ENCODE data around the gene GRID1.
A peak's percentile ranks its signal among the peaks of the same experiment; 100 is the strongest.

The GRID1 gene

DNA sequence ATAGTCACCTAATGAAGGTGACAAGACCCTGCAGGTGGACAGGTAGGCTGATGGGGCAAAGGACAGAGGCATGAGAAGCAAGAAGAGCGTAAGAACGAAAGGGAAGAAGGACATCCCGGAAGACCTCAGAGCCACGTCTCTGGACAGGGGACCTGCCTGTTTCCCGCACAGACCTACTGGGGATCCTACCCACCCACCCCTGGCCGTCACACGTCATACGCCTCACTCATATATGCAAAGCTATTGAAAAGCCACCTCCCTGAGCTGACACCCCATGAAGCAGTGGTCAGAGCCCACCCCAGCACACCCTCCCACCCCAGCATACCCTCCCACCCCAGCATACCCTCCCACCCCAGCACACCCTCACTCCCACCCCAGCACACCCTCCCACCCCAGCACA lies 140.6 kb downstream of the GRID1 start:
- DNase-seq: no peak

DNA sequence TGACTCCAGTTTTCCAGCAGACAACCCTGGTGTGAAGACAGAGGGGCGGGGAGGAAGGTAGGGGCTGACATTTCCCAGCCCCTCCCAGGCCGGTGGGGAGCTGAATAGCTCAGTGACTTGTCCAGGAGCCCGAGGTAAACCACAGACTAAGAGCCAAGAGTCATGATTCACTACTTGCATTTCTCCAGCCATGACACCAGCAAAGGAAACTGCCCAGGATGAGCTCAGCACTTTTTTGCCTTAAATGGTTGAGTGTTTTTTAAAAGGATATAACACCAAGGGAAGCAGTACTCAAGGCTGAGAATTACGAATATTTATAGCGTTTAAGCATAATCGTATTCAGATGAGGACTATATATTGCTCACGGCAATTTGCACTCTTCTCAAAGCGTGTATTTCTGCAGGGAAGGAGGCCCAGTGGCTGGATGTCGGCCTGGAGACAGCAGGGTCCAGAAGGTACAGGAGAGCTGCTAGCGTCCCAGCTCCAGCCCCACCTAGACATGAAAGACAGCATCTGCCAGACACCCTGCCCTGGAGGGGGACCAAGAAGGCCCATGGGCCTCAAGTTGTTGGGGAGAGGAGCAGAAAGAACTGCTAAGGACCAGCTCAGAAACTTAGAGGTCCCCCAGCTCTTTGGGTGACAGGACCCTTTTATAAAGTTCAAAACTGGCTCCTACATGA lies 141.4 kb downstream of the GRID1 start:
- no peak for DNase-seq

- no peak for DNase-seq
These were observed 142.1 kb downstream of the GRID1 start for GRCh38 chr10:86224354-86225102.

DNA sequence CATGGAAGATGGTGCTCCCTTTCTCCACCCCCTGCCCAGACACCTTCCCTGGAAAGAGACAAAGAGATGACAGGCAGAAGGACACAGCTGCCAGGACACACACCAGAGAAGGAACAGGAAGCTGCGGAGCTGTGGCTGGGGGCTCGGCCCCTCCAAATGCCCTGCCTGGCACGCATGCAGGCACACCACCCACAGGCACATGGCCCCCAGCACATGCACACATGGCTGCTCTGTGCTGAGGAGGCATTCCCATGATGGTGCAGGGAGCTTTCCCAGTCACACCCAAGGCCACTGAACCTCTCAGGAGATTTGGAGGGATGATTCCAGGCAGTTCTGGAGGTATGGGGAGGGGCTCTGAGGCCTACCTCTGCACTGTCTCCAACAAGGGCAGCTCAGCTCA lies 143.3 kb downstream of the GRID1 start:
- DNase-seq: no peak

DNA sequence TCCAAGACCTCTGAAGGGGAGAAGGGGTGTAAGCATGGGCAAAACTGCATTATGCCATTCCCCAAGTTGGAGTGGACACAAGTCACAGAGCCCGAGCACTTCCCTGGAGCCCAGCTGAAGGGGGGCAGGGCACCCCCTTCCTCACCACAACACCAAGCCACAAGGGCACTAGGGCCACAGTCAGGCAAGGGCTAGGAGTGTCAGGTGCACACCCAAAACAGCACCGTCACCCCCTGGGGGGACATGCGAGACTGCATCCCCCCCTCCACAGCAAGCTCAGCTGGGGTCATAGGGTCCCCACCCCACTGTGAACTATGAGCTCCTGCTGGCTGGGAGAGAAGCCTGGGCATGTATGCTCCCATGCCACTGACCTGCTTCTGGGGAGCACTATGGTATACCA lies 143.9 kb downstream of the GRID1 start:
- DNase-seq: no peak

GRCh38 chr10:86222336-86222650 lies 144.3 kb downstream of the GRID1 start:
- DNase-seq: no peak

- no peak for DNase-seq
These were observed 144.9 kb downstream of the GRID1 start for GRCh38 chr10:86221442-86222335.

- DNase-seq: no peak
These were observed 146.0 kb downstream of the GRID1 start for GRCh38 chr10:86220626-86221025.

DNA sequence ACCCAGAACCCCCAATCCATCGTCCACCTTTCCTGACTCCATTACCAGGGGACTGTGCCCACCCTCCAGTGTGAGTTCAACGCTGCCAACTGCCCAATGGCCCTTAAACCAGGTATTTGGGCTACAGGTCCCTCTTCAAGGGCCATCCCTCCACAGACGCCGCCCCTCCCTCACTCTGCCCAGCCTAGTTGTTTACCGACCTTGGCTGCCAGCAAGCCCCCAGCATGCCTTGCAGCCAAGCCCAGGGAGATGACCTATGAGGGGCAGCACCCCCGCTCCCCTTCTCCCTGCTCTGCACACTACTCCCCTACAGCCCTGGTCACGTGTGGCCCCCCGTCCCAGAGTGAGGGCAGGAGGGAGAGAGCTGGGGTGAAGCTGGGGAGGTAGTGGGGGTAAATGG lies 147.3 kb downstream of the GRID1 start:
- DNase-seq: no peak

- DNase-seq: no peak
These were observed 147.8 kb downstream of the GRID1 start for GRCh38 chr10:86218842-86219241.

GRCh38 chr10:86218160-86218559 lies 148.4 kb downstream of the GRID1 start:
- DNase-seq: no peak

DNA sequence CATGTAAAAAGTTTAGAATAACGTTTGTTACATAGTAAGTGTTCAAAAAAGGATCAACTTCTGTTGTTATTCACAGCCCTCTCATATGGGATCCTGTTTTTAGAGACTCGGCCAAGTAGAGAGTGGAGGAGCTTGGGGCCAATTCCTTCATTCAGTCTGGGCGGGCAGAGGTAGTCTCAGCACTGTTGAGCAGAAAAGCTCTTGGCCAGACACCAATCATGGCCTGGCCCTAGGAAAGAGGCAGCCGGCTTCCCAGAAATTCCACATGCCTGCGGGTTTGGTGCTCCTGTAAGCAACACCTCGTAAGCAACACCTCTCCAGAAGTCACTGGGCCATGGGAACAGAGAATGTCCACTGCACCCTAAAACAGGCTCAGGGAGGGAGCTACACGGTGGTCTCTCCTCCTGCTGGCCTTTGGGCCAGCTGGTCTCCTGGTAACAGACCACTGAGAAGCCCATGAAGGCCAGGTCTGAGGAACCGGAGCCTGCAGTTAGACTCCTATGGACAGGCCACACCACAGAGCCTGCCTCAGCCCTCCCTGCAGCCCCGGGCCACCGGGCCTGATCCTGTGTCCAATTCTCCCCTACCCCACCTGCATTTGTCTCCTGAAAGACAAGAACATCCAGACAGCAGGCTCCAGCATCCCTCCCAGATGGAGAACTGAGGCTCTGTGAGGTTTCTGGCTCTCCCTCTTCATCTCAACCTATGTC lies 149.1 kb downstream of the GRID1 start:
- no peak for DNase-seq

DNA sequence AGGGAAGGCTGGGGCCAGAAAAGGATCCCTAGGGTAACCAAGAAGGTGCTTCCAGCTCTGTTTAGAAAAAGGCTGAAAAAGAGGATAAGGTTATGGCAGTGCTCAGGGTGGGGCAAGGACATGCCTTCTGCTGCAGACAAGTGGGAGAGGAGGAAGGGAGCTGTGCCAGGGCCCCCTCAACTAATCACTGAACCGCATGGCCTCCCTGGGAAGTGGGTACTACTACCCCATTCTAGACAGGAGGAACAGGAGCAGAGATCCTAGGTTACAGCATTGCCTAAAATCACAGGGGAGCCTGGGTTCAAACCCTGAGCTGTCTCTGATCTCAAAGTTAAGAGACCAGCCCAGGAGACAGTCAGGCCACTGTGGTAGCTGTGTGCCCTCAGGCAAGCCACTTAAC lies 149.7 kb downstream of the GRID1 start:
- no peak for DNase-seq

GRCh38 chr10:86215712-86216111 lies 150.9 kb downstream of the GRID1 start:
- DNase-seq: no peak

- no peak for DNase-seq
These were observed 151.5 kb downstream of the GRID1 start for GRCh38 chr10:86215046-86215445.

- DNase-seq: no peak
These were observed 153.4 kb downstream of the GRID1 start for GRCh38 chr10:86213148-86213547.

DNA sequence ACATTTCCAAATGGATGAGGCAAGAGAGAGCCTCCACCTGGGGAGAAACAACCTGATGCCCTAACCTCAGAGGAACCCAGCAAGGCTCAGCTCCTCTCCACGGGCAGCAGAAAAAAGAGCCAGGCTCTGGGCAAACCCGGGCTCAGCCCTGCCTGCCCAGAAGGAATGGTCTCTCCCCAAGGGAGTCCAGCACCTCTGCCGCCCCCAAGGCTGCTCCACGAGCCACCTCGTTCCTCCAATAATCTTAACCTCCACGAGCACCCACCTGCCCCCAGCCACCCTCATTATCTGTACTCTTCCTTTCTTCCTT lies 154.2 kb downstream of the GRID1 start:
- no peak for DNase-seq

DNA sequence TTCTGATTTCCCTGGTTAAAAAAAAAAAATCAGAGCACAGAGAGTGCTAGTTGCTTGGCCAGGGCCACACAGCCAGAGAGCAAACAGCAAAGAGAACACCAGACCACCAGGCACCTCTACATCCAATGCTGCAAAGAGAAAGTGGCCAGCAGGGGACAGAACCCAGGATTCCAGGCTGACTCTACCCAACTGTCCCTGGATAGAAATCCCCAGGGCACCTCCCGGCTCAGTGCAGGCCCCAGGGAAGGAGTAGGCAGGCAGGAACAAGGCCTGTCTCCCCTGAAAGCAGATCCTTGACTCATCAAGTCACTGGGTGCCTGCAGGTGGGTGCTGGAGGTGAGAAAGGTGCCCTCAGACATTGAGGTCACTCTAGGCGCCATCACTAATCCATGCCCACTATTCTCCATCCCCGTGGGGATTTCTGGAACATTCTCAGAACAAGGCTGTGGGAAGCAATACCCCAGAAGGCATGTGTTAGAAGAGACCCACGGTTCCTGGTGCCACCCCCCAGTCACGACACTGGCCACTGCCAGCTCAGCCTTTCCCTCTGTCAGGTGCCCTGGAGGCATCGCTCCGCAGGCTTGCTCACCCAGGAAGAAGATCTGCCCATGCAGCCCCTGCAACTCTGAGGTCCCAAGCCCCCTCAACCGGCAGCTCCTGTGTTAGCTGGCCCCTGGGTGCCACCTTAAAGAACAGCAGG lies 154.8 kb downstream of the GRID1 start:
- no peak for DNase-seq

DNA sequence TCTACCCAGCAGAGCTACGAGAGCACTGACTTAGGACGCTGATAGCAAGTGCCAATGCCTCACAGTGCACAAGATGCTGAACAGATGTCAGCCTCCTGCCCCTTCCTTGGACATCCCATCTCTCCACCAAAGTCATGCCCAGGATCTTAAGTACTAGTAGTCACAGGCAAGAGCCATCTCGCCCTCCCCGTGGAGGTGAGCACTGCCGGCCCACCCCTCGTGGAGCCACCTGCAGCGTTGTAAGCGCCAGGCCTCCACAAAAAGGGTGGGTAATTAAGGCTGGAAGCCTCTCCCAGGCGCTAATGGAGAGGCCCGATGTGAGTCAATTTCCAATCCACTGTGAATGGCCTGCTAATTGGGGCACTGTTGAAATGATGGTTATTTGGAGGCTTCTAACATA lies 156.2 kb downstream of the GRID1 start:
- DNase-seq: no peak

- DNase-seq: no peak
These were observed 156.9 kb downstream of the GRID1 start for GRCh38 chr10:86209726-86210125.

- DNase-seq: peak; percentile 16
These were observed 159.4 kb downstream of the GRID1 start for GRCh38 chr10:86207226-86207625.

GRCh38 chr10:86206240-86206579 lies 160.4 kb downstream of the GRID1 start:
- DNase-seq: peak; percentile 30
